Gastroesophageal sphincter (tissue), 3 donors: ENCODE data around the gene LRBA.

Experiments used
- CTCF ChIP-seq, 4 experiments: fragments of 200-600 bp in 2 of 4; fragments of 450-650 bp in 2 of 4; sonication (generic) in 1 of 4; IDR thresholded peaks; one replicate each; pipeline ENCODE4 v1.5.1; 2017 to 2019; ENCODE audit warnings: antibody characterized with exemption in 4 of 4, mild to moderate bottlenecking in 2 of 4, moderate library complexity in 2 of 4
- POLR2A ChIP-seq, 2 donors: fragments of 450-650 bp; IDR thresholded peaks; one replicate each; pipeline ENCODE4 v1.6.1; 2017; ENCODE audit warnings: antibody characterized with exemption in 2 of 2, mild to moderate bottlenecking in 2 of 2, moderate library complexity in 1 of 2
- POLR2AphosphoS5 ChIP-seq: sonication (generic); formaldehyde crosslinking; IDR thresholded peaks from one replicate; pipeline ENCODE4 v1.6.1; 2017; ENCODE audit warnings: antibody characterized with exemption

GRCh38 chr4:150385606-150386005, 629.5 kb downstream of the LRBA start:
- TF ChIP-seq CTCF (IDR thresholded peaks at IDR 0.05) (no peak), POLR2A (IDR thresholded peaks at IDR 0.05) (no peak), POLR2AphosphoS5 (no peak)
